OCI-LY1 (cell line): ENCODE results near the gene GIMAP6.

Experiments used
- H2AFZ ChIP-seq: fragments of 200-600 bp; sonication (generic), shearing (Covaris generic); 2 replicates; pipeline ENCODE4 v1.6.0; 2014; ENCODE audit warnings: antibody characterized with exemption, mild to moderate bottlenecking, low read length
- H3F3A ChIP-seq: fragments of 200-600 bp; sonication (generic), shearing (Covaris generic); 2 replicates; pipeline ENCODE4 v1.6.0; 2014; ENCODE audit warnings: mild to moderate bottlenecking, antibody characterized with exemption, low read length, moderate library complexity; ENCODE audit not compliant: insufficient read depth
- H3K27ac ChIP-seq: fragments of 200-600 bp; sonication (generic); 2 replicates; pipeline ENCODE4 v1.5.1; 2014; ENCODE audit warnings: low read length, mixed run types, mild to moderate bottlenecking, low read depth; ENCODE audit not compliant: poor library complexity, severe bottlenecking
- H3K27me3 ChIP-seq: fragments of 200-600 bp; sonication (generic); 2 replicates; pipeline ENCODE4 v1.6.0; 2014; ENCODE audit warnings: antibody characterized with exemption, mild to moderate bottlenecking, low read length, moderate library complexity; ENCODE audit not compliant: insufficient read depth
- H3K36me3 ChIP-seq: fragments of 200-600 bp; sonication (generic); 2 replicates; pipeline ENCODE4 v1.6.1; 2014; ENCODE audit warnings: mild to moderate bottlenecking, antibody characterized with exemption, low read length, moderate library complexity, mixed read lengths; ENCODE audit not compliant: insufficient read depth
- H3K4me1 ChIP-seq: fragments of 200-600 bp; sonication (generic); 2 replicates; pipeline ENCODE4 v1.5.1; 2014; ENCODE audit warnings: mild to moderate bottlenecking, low read length, moderate library complexity; ENCODE audit not compliant: insufficient read depth, severe bottlenecking
- H3K4me2 ChIP-seq: fragments of 200-600 bp; sonication (generic), shearing (Covaris generic); 2 replicates; pipeline ENCODE4 v1.6.1; 2014; ENCODE audit warnings: low read length
- H3K4me3 ChIP-seq: fragments of 200-600 bp; sonication (generic); 2 replicates; pipeline ENCODE4 v1.5.1; 2014; ENCODE audit warnings: low read length, low read depth, mild to moderate bottlenecking, mixed read lengths; ENCODE audit not compliant: poor library complexity, severe bottlenecking
- H3K79me2 ChIP-seq: fragments of 200-600 bp; shearing (Covaris generic); 2 replicates; pipeline ENCODE4 v1.6.1; 2016; ENCODE audit warnings: mixed run types, low read length, mixed read lengths; ENCODE audit not compliant: insufficient read depth
- H3K9ac ChIP-seq: fragments of 200-600 bp; sonication (generic), shearing (Covaris generic); 2 replicates; pipeline ENCODE4 v1.6.1; 2014; ENCODE audit warnings: mild to moderate bottlenecking, low read length, mixed read lengths
- H3K9me2 ChIP-seq: fragments of 200-600 bp; sonication (generic), shearing (Covaris generic); 2 replicates; pipeline ENCODE4 v1.6.1; 2014; ENCODE audit warnings: low read depth, mild to moderate bottlenecking, low read length, mixed read lengths
- H3K9me3 ChIP-seq: fragments of 200-600 bp; shearing (Covaris generic); 2 replicates; pipeline ENCODE4 v1.6.1; 2014; ENCODE audit warnings: low read length, mixed read lengths
- H4K20me1 ChIP-seq: fragments of 200-600 bp; sonication (generic), shearing (Covaris generic); 2 replicates; pipeline ENCODE4 v1.6.0; 2016; ENCODE audit warnings: mild to moderate bottlenecking, low read length; ENCODE audit not compliant: insufficient read depth
- EZH2 ChIP-seq: fragments of 200-600 bp; sonication (generic), shearing (Covaris generic); IDR thresholded peaks from 2 replicates; pipeline ENCODE4 v1.8.0; 2017; ENCODE audit warnings: borderline replicate concordance, mixed run types, mild to moderate bottlenecking, antibody characterized with exemption, low read length, moderate library complexity, mixed read lengths
- TF ChIP-seq, protein P1 (sequence below): fragments of 200-600 bp; sonication (generic), shearing (Covaris generic); IDR thresholded peaks from 2 replicates; pipeline ENCODE4 v1.5.1; 2017; ENCODE audit warnings: mild to moderate bottlenecking, antibody characterized with exemption, low read length, moderate library complexity, mixed read lengths

The GIMAP6 gene

DNA sequence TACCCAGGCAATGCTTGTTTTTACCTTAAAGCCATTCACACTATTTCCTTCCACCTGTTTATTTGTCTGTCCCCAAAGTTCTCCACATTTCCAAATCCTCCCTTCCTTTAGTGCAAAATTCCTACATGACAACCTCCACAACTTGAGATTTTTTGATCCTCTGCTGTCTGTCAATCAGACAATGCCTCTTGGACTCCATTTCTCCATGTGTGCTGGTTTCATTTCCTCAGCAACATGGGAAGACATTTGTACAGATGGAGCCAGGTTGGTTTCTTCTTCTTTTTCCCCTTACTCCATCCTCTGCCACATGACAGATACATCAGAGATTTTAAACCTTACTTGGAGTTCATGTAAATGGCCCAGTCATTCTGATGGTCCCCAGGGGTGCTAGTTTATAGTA lies 34.2 kb upstream of the GIMAP6 start:
- no peaks in the 10 kb centered on the region for H3K4me1 ChIP-seq
- H3K79me2 ChIP-seq: no peaks in the 10 kb centered on the region
- H3K9me3 ChIP-seq: 0 out of 2 replicates have a peak, but pooled peaks cover 5% of the 10 kb centered on the region
- no peaks in the 10 kb centered on the region for H3K36me3 ChIP-seq
- H3K9ac ChIP-seq: no peak overlapping the region
- no peak overlapping the region for H3K4me3 ChIP-seq
- H3F3A ChIP-seq: no peaks in the 10 kb centered on the region
- no peak overlapping the region for H2AFZ ChIP-seq
- no peaks in the 10 kb centered on the region for H3K9me2 ChIP-seq
- no peak for TF ChIP-seq EZH2
- TF ChIP-seq, protein P1, sequence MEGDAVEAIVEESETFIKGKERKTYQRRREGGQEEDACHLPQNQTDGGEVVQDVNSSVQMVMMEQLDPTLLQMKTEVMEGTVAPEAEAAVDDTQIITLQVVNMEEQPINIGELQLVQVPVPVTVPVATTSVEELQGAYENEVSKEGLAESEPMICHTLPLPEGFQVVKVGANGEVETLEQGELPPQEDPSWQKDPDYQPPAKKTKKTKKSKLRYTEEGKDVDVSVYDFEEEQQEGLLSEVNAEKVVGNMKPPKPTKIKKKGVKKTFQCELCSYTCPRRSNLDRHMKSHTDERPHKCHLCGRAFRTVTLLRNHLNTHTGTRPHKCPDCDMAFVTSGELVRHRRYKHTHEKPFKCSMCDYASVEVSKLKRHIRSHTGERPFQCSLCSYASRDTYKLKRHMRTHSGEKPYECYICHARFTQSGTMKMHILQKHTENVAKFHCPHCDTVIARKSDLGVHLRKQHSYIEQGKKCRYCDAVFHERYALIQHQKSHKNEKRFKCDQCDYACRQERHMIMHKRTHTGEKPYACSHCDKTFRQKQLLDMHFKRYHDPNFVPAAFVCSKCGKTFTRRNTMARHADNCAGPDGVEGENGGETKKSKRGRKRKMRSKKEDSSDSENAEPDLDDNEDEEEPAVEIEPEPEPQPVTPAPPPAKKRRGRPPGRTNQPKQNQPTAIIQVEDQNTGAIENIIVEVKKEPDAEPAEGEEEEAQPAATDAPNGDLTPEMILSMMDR: no peak
- H3K4me2 ChIP-seq: no peak overlapping the region
- no peak overlapping the region for H3K27ac ChIP-seq
- no peaks in the 10 kb centered on the region for H3K27me3 ChIP-seq
- no peaks in the 10 kb centered on the region for H4K20me1 ChIP-seq

DNA sequence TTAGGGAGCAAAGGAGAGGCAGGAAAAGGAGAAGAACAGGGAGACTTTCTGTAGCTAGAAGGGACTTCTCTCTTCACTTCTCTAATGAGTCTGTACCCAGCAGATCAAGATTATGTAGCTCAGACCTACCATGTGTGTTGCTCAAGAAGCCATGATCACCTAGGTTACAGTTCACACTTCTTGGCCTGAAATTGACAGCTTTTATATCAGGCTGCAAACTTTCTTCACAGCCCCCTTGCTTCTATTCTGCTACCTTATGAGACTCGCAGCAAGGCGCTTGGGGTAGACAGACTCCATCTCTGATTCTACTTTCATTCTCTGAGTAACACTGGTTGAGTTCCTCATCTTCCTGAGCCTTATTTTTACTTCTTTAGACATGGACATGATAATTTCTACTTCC lies 33.7 kb upstream of the GIMAP6 start:
- Histone ChIP-seq H3K9me3 (0 out of 2 replicates have a peak, but pooled peaks cover 5% of the 10 kb centered on the region), H4K20me1 (no peaks in the 10 kb centered on the region), H3K9ac (no peak overlapping the region), H3K79me2 (no peaks in the 10 kb centered on the region), H3K36me3 (no peaks in the 10 kb centered on the region), H3K9me2 (no peaks in the 10 kb centered on the region), H3K4me1 (no peaks in the 10 kb centered on the region), H3K4me3 (no peak overlapping the region), H3K27me3 (no peaks in the 10 kb centered on the region), H3K27ac (no peak overlapping the region), H3K4me2 (no peak overlapping the region), H2AFZ (no peak overlapping the region), H3F3A (no peaks in the 10 kb centered on the region)
- TF ChIP-seq EZH2: no peak
- TF ChIP-seq, protein P1: no peak

DNA sequence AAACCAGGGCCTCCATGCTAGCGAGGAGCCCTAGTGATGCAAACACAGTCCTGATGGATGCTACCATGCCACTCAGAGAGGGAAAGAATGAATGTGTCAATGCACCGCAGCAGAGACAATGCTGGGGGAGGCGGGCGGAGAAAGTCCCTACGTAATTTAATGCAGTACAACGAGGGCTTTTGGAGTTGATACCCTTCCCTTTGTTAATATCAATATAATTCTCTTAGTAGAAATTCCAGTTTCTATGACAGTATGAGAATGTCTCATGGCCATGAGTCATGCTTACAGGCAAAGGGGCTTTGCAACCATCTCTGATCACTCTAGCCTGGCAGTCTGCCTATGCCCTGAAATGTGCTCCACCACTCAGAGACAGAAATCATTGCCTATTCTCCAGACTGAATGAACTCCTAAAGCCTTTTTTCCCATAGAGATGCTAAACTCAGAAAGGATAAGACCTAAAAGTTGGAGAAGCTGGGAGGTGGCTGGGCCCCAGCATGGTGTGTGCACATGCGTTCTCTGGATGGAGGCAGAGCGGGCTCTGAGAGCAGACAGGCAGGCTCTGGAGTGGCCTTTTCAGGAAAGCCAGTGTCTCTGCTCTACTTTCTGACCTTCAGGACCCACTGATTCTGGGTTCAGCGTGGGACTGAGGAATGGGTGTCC lies 33.0 kb upstream of the GIMAP6 start:
- no peak overlapping the region for H3K27ac ChIP-seq
- no peaks in the 10 kb centered on the region for H3K9me2 ChIP-seq
- H3F3A ChIP-seq: no peaks in the 10 kb centered on the region
- no peaks in the 10 kb centered on the region for H3K4me1 ChIP-seq
- H3K9ac ChIP-seq: no peak overlapping the region
- H3K4me2 ChIP-seq: no peak overlapping the region
- H3K9me3 ChIP-seq: 0 out of 2 replicates have a peak, but pooled peaks cover 5% of the 10 kb centered on the region
- no peaks in the 10 kb centered on the region for H3K36me3 ChIP-seq
- H4K20me1 ChIP-seq: no peaks in the 10 kb centered on the region
- no peak overlapping the region for H2AFZ ChIP-seq
- H3K27me3 ChIP-seq: no peaks in the 10 kb centered on the region
- TF ChIP-seq, protein P1: no peak
- no peak for TF ChIP-seq EZH2
- no peak overlapping the region for H3K4me3 ChIP-seq
- H3K79me2 ChIP-seq: no peaks in the 10 kb centered on the region
